ENCODE data around the gene TMEM185B.

Gene TMEM185B

GRCh38 chr2:120230515-120231471 lies 7.6 kb upstream of the TMEM185B start:
- no peak for DNase-seq

GRCh38 chr2:120229341-120229740 lies 6.1 kb upstream of the TMEM185B start:
- DNase-seq = no peak

DNA sequence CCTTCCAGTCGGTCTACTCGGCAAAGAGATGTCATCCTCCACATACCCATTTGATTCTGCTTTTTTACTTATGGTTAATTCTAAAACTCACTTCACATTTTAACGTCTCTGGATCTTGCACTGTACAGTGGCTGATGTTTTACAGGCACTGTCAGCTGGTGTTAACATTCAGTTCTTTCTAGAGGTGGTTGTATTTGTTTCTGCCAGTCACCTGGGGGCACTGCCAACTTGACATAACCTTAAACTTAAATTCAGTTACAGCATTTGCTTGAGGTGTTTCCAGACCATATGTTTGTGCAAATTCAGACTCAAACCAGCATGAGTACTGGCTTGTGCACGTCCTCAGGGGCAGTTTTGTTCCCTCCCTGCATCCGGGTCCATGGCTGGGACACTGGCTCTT lies 5.3 kb upstream of the TMEM185B start:
- DNase-seq = peak; percentile 76

DNA sequence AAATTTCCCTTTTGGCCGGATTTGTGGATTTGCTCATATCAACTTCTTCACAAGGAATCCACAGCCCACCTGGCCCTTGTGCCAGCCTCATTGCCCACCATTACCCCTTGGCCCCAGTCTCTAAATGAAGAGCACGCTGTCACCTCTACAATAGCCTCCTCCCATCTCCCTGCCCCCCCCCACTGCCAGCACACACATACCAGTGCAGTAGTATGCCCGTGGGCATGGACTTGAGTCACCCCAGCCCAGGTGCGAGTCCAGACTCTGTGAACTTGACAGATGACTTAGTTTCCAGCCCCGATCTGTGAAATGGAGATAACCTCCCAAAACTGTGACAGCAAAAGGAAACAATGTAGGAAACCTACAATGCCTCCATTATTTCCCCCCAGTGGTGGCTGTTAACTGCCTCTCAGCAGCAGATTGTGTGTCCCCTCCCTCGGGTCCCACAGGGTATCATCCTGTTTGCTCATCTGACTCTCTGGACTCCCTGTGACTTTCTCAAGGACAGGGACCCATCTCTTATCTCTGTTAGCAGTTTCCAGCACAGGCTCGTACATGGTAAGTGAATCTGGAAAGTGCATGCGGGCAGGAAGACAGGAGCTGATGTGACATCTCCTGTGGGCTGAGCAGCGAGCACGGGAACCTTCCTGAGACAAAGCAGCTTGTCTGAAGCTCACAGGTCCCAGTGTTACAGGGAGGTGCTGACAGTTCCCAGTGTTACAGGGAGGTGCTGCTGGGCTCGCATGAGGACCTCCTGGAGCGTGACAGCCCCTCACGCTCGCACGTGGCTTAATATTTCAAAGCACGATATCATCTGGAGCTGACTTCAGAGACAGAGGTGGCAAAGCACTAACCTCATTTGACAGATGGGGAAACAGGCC lies 4.2 kb upstream of the TMEM185B start:
- DNase-seq = peak in 1 of 2 experiments; percentile 49

- no peak for DNase-seq
Measured at GRCh38 chr2:120226316-120226715, 3.1 kb upstream of the TMEM185B start.

- DNase-seq = no peak
Measured at GRCh38 chr2:120225549-120226065, 2.4 kb upstream of the TMEM185B start.

GRCh38 chr2:120224735-120225548 lies 1.7 kb upstream of the TMEM185B start:
- peak; percentile 23 to 42 for DNase-seq

GRCh38 chr2:120224256-120224655 lies 1.1 kb upstream of the TMEM185B start:
- peak in 1 of 2 experiments; percentile 26 for DNase-seq

DNA sequence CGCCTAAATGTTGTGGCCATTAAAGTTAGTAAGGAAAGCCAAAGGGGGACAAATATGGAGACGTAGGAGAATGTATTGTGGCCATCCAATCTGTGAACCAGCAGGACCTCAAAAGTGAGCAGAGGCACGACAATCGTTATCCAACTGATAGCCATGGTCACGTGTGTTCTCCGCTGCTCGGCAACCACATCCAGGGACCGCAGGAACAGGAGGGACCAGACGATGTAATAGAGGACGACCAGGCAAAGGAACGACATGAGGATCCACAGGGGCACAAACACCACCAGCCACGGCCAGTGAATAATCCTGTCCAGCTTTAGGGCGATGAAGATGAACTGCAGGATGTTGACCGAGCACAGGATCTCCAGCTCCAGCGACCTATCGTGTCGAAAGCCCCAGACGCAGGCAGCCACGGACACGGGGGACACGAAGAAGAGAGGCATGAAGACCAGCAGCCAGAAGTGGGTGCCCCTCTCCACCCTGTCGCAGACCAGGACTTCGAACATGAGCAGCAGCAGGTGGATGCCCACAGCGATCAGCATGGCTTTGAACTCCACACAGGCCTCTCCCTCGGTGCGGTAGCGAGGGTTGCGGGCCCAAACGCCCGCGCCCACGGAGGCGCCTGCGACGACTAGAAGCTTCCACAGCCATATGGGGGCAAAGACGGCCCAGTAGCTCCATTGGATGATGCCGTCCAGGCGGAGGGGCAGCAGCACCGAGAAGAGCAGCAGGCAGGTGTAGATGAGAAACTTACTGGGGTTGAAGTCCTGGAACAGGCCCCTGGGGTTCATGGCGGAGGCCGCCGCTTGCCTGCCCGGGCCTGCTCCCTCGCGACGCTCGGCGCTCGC lies 790 bp downstream of the TMEM185B start:
- peak in 1 of 2 experiments; percentile 50 for DNase-seq

- DNase-seq = no peak
Measured at GRCh38 chr2:120221616-120222015, 1.6 kb downstream of the TMEM185B start.

DNA sequence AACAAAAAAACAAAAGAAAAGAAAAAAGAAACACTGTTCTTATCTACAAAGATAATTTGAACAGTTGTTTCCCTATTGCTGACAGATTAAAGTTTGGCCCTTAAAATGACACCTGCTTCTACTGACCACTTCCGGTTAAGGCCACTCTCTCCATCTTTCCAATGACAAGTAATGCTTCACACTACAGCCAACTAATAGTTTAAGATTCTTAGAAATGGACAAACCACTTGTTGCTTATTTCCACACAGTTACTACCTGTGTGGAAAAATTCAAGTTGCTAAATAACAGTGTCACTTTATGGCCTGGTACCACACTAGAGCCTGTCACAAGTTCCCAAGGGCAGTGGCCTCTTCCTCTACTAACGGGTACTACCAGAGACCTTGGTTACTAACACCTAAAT lies 2.4 kb downstream of the TMEM185B start:
- DNase-seq = no peak

DNA sequence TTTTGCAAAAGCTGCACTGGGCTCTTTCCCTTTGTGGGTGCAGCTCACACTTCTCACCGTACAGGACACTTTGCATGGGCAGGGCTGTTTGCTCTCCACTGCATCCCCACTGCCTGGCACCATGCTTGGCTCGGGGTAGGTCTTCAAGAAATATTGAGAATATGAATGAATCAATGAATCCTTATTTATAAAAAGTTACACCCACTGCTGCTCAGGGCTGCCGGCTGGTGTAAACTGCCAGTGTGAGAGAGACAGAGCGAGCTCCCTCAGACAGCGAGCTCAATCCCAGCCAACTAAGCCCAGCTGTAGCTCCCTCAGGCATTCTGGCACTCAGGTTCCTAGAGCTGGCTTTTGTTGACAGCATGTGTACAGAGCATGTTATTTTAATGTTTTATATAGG lies 3.4 kb downstream of the TMEM185B start:
- no peak for DNase-seq

DNA sequence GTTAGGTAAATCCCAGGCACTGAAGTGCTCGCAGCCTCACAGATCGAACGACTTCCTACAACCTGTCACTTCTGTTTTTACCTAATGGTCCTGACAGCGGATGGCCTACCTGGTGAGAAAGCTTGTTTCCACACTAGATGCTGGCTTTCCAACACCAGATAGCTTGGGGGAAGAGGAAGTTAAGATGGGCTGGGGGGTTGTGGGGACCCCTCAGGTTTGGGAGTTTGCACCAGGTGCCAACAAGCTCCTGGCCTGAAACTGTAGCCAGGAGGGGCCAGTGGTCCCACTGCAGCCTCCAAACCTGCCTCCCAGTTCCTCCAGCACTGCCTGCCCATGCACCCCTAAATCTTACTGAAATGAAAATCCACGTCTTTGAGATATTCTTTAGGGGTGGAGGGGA lies 3.9 kb downstream of the TMEM185B start:
- no peak for DNase-seq

DNA sequence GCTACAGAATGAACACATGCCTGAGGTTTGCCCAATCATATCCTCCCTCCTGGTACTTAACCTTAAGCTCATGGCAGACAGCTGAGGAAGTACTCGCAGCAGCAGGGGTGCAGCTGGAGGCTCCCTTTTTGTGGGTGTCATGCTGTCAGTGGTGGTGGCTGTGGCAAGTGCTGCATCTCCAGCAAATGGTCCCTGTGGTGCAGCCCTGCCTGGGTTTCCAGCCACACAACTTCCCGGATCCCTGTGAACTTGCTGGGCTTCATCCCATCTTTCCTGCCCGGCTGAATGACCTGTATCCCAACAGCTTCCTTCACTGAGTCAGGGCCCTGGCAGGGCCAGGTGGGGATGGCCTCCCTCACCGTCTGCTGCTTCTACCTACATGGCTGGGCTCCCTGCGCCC lies 5.0 kb downstream of the TMEM185B start:
- no peak for DNase-seq

- DNase-seq = no peak
Measured at GRCh38 chr2:120210270-120210693, 12.9 kb downstream of the TMEM185B start.

DNA sequence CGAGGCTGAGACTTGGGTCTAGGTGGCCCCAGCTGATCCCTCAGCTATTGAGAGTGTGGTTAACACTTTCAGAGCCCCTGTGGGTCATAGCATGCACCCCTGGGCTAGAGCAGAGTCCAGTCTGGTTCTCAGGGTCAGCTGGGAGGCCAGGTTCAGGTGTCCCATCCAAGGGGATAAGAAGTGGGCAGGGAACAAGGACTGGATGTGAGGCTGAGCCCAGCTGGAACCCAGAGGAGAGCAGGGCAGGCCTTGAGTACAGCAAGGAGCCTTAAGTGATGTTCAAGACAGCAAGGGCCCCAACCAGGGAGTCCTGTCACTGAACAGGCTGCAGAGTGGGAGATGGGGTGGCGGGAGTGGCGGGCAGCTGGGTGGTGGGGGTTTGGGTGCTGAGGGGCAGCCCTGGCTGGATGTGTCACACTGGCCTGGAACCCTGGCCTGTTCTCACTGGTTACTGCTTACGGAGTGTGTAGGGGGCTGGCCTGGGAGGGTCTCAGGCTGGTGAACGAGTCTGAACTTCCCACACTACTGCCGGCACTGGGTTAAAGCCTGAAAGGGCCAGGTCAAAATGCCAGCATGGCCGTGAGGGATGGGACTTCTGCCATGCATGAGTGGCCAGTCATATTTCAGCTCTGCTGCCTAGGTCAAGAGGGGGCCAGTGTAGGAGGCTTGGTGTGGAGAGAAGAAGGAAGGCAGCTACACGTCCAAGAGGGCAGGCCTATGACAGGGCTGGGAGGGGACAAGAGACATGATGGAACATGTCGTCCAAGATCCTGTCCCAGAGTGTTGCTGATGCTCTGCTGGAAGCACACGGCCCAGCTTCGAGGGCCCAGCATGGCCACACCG lies 13.6 kb downstream of the TMEM185B start:
- no peak for DNase-seq

GRCh38 chr2:120208381-120209353 lies 14.5 kb downstream of the TMEM185B start:
- no peak for DNase-seq

- peak in 1 of 2 experiments; percentile 34 for DNase-seq
Measured at GRCh38 chr2:120206022-120206581, 17.1 kb downstream of the TMEM185B start.
